ENCODE measurements around the gene BAZ1A.

- TF ChIP-seq EHMT2 (IDR thresholded peaks at IDR 0.05; ENCODE audit: low read depth) (no peak), SMC3 (IDR thresholded peaks at IDR 0.05) (peak; percentile 16; the same call in 1 of the 3 replicates), JUNB (IDR thresholded peaks at IDR 0.05) (no peak), MAZ (IDR thresholded peaks at IDR 0.05; ENCODE audit: borderline replicate concordance, low read depth, low read length) (no peak)
Observed at GRCh38 chr14:34912182-34912581, 37.0 kb upstream of the BAZ1A start.
